ENCODE results near the gene ANAPC13. TPM values are rescaled to one million over a fixed set of nuclear protein-coding genes. Genes with fewer than 3 reads are reported as not detected.

Gene ANAPC13
- total RNA-seq, 1 donor from 2014 or later, result 51.1 TPM

GRCh38 chr3:134457376-134458074 lies 28.3 kb downstream of the ANAPC13 start:
- no peak for DNase-seq (ENCODE audit: low spot score)

- DNase-seq (ENCODE audit: low spot score), result no peak
Measured at GRCh38 chr3:134453631-134454030, 32.2 kb downstream of the ANAPC13 start.

GRCh38 chr3:134449951-134450350 lies 35.8 kb downstream of the ANAPC13 start:
- DNase-seq (ENCODE audit: low spot score), result no peak

- DNase-seq (ENCODE audit: low spot score), result no peak
Measured at GRCh38 chr3:134449277-134449676, 36.5 kb downstream of the ANAPC13 start.

GRCh38 chr3:134448664-134449063 lies 37.1 kb downstream of the ANAPC13 start:
- no peak for DNase-seq (ENCODE audit: low spot score)

GRCh38 chr3:134447351-134447750 lies 38.4 kb downstream of the ANAPC13 start:
- DNase-seq (ENCODE audit: low spot score), result no peak

- DNase-seq (ENCODE audit: low spot score), result no peak
Measured at GRCh38 chr3:134446800-134447199, 39.0 kb downstream of the ANAPC13 start.

- no peak for DNase-seq (ENCODE audit: low spot score)
Measured at GRCh38 chr3:134445636-134446035, 40.1 kb downstream of the ANAPC13 start.

- no peak for DNase-seq (ENCODE audit: low spot score)
Measured at GRCh38 chr3:134445095-134445494, 40.7 kb downstream of the ANAPC13 start.

GRCh38 chr3:134441821-134442220 lies 44.0 kb downstream of the ANAPC13 start:
- no peak for DNase-seq (ENCODE audit: low spot score)

GRCh38 chr3:134441321-134441720 lies 44.5 kb downstream of the ANAPC13 start:
- DNase-seq (ENCODE audit: low spot score), result no peak

- no peak for DNase-seq (ENCODE audit: low spot score)
Measured at GRCh38 chr3:134437211-134437752, 48.5 kb downstream of the ANAPC13 start.

GRCh38 chr3:134432236-134432635 lies 53.5 kb downstream of the ANAPC13 start:
- no peak for DNase-seq (ENCODE audit: low spot score)

- DNase-seq (ENCODE audit: low spot score), result no peak
Measured at GRCh38 chr3:134430950-134431445, 54.8 kb downstream of the ANAPC13 start.

GRCh38 chr3:134430174-134430573 lies 55.6 kb downstream of the ANAPC13 start:
- no peak for DNase-seq (ENCODE audit: low spot score)

- DNase-seq (ENCODE audit: low spot score), result no peak
Measured at GRCh38 chr3:134428401-134428800, 57.4 kb downstream of the ANAPC13 start.

Other genes with a start within 250 kb of the ANAPC13 start
- 57.6 TPM for gene RYK, start 235.1 kb downstream of the ANAPC13 start, total RNA-seq
- 272 TPM for gene AMOTL2, start 111.5 kb downstream of the ANAPC13 start, total RNA-seq
- 27.3 TPM for gene CEP63, start 72 bp upstream of the ANAPC13 start, total RNA-seq
- not detected for gene KY, start 165.0 kb upstream of the ANAPC13 start, total RNA-seq